CD14-positive monocyte (primary cell): ENCODE results near the gene PLCD1. TPM values are rescaled to one million over a fixed set of nuclear protein-coding genes. Genes with fewer than 3 reads are reported as not detected.

ENCODE experiments used
- DNase-seq, 3 donors: peaks; one replicate each; pipeline ENCODE4 v3.0.0-alpha.2; 2011 to 2022
- H2AFZ ChIP-seq: 2 replicates; pipeline ENCODE4 v1.6.0; 2012; ENCODE audit warnings: mild to moderate bottlenecking, low read depth, low read length, inconsistent platforms; ENCODE audit not compliant: insufficient read depth, poor library complexity, severe bottlenecking
- H3K27ac ChIP-seq, 2 donors: 1 replicate in 1 of 2; 2 replicates in 1 of 2; pipeline ENCODE4 v1.5.1; 2012 to 2013; ENCODE audit warnings: low read length in 2 of 2, control low read depth in 1 of 2, inconsistent platforms in 1 of 2, low read depth in 1 of 2, mild to moderate bottlenecking in 1 of 2
- H3K27me3 ChIP-seq, 2 donors: one replicate each; pipeline versions ENCODE4 v1.6.0 to v1.6.1; 2011 to 2013; ENCODE audit warnings: low read length in 2 of 2; ENCODE audit not compliant: control insufficient read depth in 2 of 2, insufficient read depth in 2 of 2
- H3K36me3 ChIP-seq, 2 donors: replicated peaks in 1 of 2; 1 replicate in 1 of 2; 2 replicates in 1 of 2; pipeline versions ENCODE4 v1.5.1 to v1.6.1; 2012 to 2013; ENCODE audit warnings: low read length in 2 of 2, control low read depth in 1 of 2, inconsistent platforms in 1 of 2, mild to moderate bottlenecking in 1 of 2; ENCODE audit not compliant: insufficient read depth in 2 of 2, control insufficient read depth in 1 of 2
- H3K4me1 ChIP-seq, 2 donors: 1 replicate in 1 of 2; 2 replicates in 1 of 2; pipeline versions ENCODE4 v1.5.1 to v1.6.1; 2012 to 2013; ENCODE audit warnings: low read length in 2 of 2, control low read depth in 1 of 2, inconsistent platforms in 1 of 2, mild to moderate bottlenecking in 1 of 2, moderate library complexity in 1 of 2; ENCODE audit not compliant: insufficient read depth in 2 of 2, control insufficient read depth in 1 of 2
- H3K4me2 ChIP-seq: replicated peaks from 2 replicates; pipeline ENCODE3; 2012; ENCODE audit warnings: low read length, moderate library complexity, mild to moderate bottlenecking; ENCODE audit not compliant: poor library complexity, severe bottlenecking; ENCODE audit errors: extremely low read depth
- H3K4me3 ChIP-seq, 3 experiments: fragments of 200-600 bp in 1 of 3; sonication (generic) in 1 of 3; replicated peaks in 1 of 3; 1 replicate in 2 of 3; 2 replicates in 1 of 3; pipeline ENCODE4 v1.5.1; 2011 to 2013; ENCODE audit warnings: low read length in 3 of 3, mild to moderate bottlenecking in 3 of 3, control low read depth in 2 of 3, low read depth in 2 of 3, inconsistent platforms in 1 of 3, moderate library complexity in 1 of 3
- H3K79me2 ChIP-seq: 2 replicates; pipeline ENCODE4 v1.6.0; 2012; ENCODE audit warnings: mild to moderate bottlenecking, control low read depth, inconsistent platforms, low read length, moderate library complexity; ENCODE audit not compliant: insufficient read depth
- H3K9ac ChIP-seq: 2 replicates; pipeline ENCODE4 v1.6.0; 2017; ENCODE audit warnings: low read length, mild to moderate bottlenecking; ENCODE audit not compliant: insufficient read depth, poor library complexity, severe bottlenecking
- H3K9me3 ChIP-seq, 2 donors: replicated peaks in 1 of 2; 1 replicate in 1 of 2; 2 replicates in 1 of 2; pipeline versions ENCODE4 v1.5.1 to v1.6.1; 2012 to 2013; ENCODE audit warnings: low read length in 2 of 2, control low read depth in 1 of 2; ENCODE audit not compliant: control insufficient read depth in 1 of 2, insufficient read depth in 1 of 2
- H4K20me1 ChIP-seq: 2 replicates; pipeline ENCODE4 v1.6.0; 2012; ENCODE audit warnings: mild to moderate bottlenecking, low read length, control low read depth, moderate library complexity; ENCODE audit not compliant: insufficient read depth
- H3K27ac Mint-ChIP-seq, 7 donors: one replicate each; pipeline ENCODE4 v1.8.0; 2020; ENCODE audit warnings: mild to moderate bottlenecking in 7 of 7, mixed read lengths in 7 of 7, moderate library complexity in 6 of 7, inconsistent platforms in 2 of 7
- H3K27me3 Mint-ChIP-seq, 3 donors: one replicate each; pipeline ENCODE4 v1.8.0; 2021 to 2022; ENCODE audit warnings: low read depth in 3 of 3, mild to moderate bottlenecking in 3 of 3, mixed read lengths in 3 of 3, moderate library complexity in 3 of 3, inconsistent platforms in 1 of 3
- H3K36me3 Mint-ChIP-seq, 2 donors: one replicate each; pipeline ENCODE4 v1.8.0; 2020; ENCODE audit warnings: mixed read lengths in 2 of 2, inconsistent platforms in 1 of 2, mild to moderate bottlenecking in 1 of 2
- H3K4me1 Mint-ChIP-seq: one replicate; pipeline ENCODE4 v1.8.0; 2020; ENCODE audit warnings: mild to moderate bottlenecking, mixed read lengths
- H3K4me3 Mint-ChIP-seq, 2 donors: one replicate each; pipeline ENCODE4 v1.8.0; 2020; ENCODE audit warnings: mild to moderate bottlenecking in 2 of 2, mixed read lengths in 2 of 2, moderate library complexity in 1 of 2
- H3K9me3 Mint-ChIP-seq, 7 donors: one replicate each; pipeline ENCODE4 v1.8.0; 2020 to 2022; ENCODE audit warnings: mixed read lengths in 7 of 7, mild to moderate bottlenecking in 6 of 7, moderate library complexity in 6 of 7, inconsistent platforms in 2 of 7
- CTCF ChIP-seq: fragments of 200-600 bp; IDR thresholded peaks from one replicate; pipeline ENCODE4 v1.8.0; 2022; ENCODE audit warnings: antibody characterized with exemption, mild to moderate bottlenecking
- WGBS: methylation state at CpG from one replicate; pipeline ENCODE4 v1.1.5; 2013; ENCODE audit warnings: missing lambda C conversion rate; ENCODE audit not compliant: insufficient coverage; 5-methylcytosine and 5-hydroxymethylcytosine counted together
- intact Hi-C, 2 donors: fragments of 100-400 bp; cut with micrococcal nuclease; formaldehyde crosslinking; loops; one replicate each; pipeline versions ENCODE4 v1.15.0 to v1.15.1; 2023
- polyA plus RNA-seq, 3 donors: library from polyadenylated mRNA; depleted of rRNA in 1 of 3; unstranded in 2 of 3; stranded (reverse) in 1 of 3; fragments of 300-500 nt in 2 of 3; fragments of >200 nt in 1 of 3; fragmentation: Illumina TruSeq in 2 of 3; gene quantifications; 1 replicate in 2 of 3; 2 replicates in 1 of 3; pipeline ENCODE4 v1.2.3, GENCODE V29; 2012 to 2021

PLCD1 gene
- polyA plus RNA-seq, 3 donors = 4.1 to 6.4 (median 6.0) TPM

- intact Hi-C loops = loop anchor here in 1 of 2 donors (5.0 kb wide), 1 partner anchor 68 kb away; no protein-coding TSS in a partner anchor
- peak overlapping the region; percentile 90 for H3K4me2 ChIP-seq
Measured at GRCh38 chr3:38039899-38040261, 10.4 kb upstream of the PLCD1 start.

More at GRCh38 chr3:38039899-38040261, 10.4 kb upstream of the PLCD1 start:
- Histone ChIP-seq H3K4me1 (peaks cover 41 to 42% of the 10 kb centered on the region in 2 donors), H3K27ac (peak overlapping the region; percentile 34 to 85), H3K79me2 (no peaks in the 10 kb centered on the region), H3K4me3 (peak overlapping the region; percentile 42 to 77 (median 61)), H4K20me1 (no peaks in the 10 kb centered on the region), H3K9ac (peak overlapping the region; percentile 55), H3K36me3 (no peaks in the 10 kb centered on the region), H3K9me3 (no peaks in the 10 kb centered on the region), H2AFZ (peak overlapping the region; percentile 89), H3K27me3 (no peaks in the 10 kb centered on the region)
- peaks cover 44% of the 10 kb centered on the region for H3K4me1 Mint-ChIP-seq
- H3K4me3 Mint-ChIP-seq = peak overlapping the region; percentile 81 to 87
- H3K27me3 Mint-ChIP-seq = peaks cover 0 to 4% (median 2%) of the 10 kb centered on the region in 3 donors
- peak; percentile 79 to 89 (median 84) for DNase-seq
- peak overlapping the region; percentile 70 to 92 (median 86) for H3K27ac Mint-ChIP-seq
- 2% methylated on average over 9 of the region's 11 CpGs for WGBS
- H3K36me3 Mint-ChIP-seq = peaks cover 0 to 4% of the 10 kb centered on the region in 2 donors
- peak; percentile 36 for TF ChIP-seq CTCF
- H3K9me3 Mint-ChIP-seq = peaks cover 0 to 2% (median 0%) of the 10 kb centered on the region in 7 donors
